IPS DF 4.7 (cell line): Measurements from ENCODE around the gene SF3A2.

ENCODE experiments used
- DNase-seq: peaks from one replicate; pipeline ENCODE4 v3.0.0-alpha.2; 2013; ENCODE audit warnings: low spot score; ENCODE audit errors: extremely low read depth

SF3A2 gene

GRCh38 chr19:2288818-2289713, 52.4 kb downstream of the SF3A2 start:
- no peak for DNase-seq

- no peak for DNase-seq
These were observed 53.3 kb downstream of the SF3A2 start for GRCh38 chr19:2289714-2290435.

GRCh38 chr19:2290441-2291184, 54.0 kb downstream of the SF3A2 start:
- no peak for DNase-seq

- DNase-seq = no peak
These were observed 54.6 kb downstream of the SF3A2 start for GRCh38 chr19:2291185-2291751.

- DNase-seq = no peak
These were observed 58.2 kb downstream of the SF3A2 start for GRCh38 chr19:2294687-2295335.

- DNase-seq = no peak
These were observed 59.5 kb downstream of the SF3A2 start for GRCh38 chr19:2296141-2296540.
